HL-60/S4 treated with retinoic acid at 250 ng/mL for 4 days and 3 days (cell line): Measurements from ENCODE around the gene ABLIM2.

Experiments used
- in situ Hi-C: fragments of 300-500 bp; cut with MboI; formaldehyde crosslinking; loops from 2 replicates; pipeline ENCODE4 v1.7.0; 2022; ENCODE audit warnings: low sequenced_read_pairs

Gene ABLIM2

GRCh38 chr4:7990807-7991459 lies 167.7 kb downstream of the ABLIM2 start:
- in situ Hi-C loops: no loop called here

- in situ Hi-C loops: no loop called here
Measured at GRCh38 chr4:7989654-7990053, 169.0 kb downstream of the ABLIM2 start.

- in situ Hi-C loops: no loop called here
Measured at GRCh38 chr4:7988437-7988836, 170.2 kb downstream of the ABLIM2 start.

DNA sequence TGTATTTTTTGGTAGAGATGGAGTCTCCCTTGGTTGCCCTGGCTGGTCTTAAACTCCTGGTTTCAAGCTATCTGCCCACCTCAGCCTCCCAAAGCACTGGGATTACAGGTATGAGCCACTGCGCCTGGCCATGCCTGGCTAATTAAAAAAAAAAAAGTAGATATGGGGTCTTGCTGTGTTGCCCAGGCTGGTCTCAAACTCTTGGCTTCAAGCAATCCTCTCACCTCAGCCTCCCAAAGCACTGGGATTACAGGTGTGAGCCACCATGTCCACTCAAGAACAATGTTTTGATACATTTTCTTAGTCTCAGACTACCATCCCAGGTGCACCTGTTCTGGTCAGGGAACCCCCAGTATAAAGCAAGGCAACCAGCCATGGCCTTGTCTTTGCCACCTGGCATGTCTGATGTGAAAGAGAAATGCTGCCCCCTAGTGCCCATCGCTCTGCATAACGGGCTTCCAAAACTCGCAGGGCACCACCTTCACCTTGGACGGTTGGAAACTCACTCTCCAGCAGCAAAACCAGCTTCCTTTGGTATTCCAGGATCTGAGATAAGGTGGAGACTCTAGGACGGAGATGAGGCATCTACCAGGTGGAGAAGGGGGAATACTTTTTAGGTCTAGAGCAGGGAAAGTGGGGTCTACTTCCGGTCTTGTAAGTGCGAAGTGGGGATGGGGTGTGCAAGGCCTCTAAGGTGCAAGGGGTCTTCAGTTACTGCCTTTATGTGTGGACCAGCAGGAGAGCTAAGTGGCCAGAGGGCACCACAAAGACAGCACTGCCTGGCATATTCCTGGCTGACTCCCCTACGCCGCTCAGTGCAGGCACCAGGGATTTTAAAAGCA lies 171.2 kb downstream of the ABLIM2 start:
- in situ Hi-C loops: no loop called here

- in situ Hi-C loops: no loop called here
Measured at GRCh38 chr4:7985891-7986441, 172.6 kb downstream of the ABLIM2 start.

- in situ Hi-C loops: no loop called here
Measured at GRCh38 chr4:7985072-7985471, 173.5 kb downstream of the ABLIM2 start.

GRCh38 chr4:7984286-7984925 lies 174.2 kb downstream of the ABLIM2 start:
- in situ Hi-C loops: no loop called here

DNA sequence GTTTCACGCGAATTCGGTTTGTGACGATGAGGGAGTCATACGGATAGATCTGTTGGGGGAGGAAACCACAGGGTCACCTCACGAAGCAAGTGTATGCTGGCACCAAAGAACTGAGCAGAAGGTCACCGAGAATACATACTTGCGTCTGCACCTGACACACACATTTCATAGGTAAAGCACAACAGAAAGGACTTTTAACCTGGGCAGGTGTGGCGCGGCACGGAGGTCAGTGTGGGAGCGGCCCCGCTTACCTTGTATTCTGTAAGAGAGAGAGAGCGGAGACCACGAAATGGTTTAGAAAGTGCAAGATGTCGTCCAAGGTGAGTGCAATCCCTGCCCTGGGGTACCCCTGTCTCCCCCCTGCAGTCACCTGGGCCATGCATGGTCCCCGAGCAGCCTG lies 175.3 kb downstream of the ABLIM2 start:
- in situ Hi-C loops: no loop called here

- in situ Hi-C loops: no loop called here
Measured at GRCh38 chr4:7981738-7982394, 176.7 kb downstream of the ABLIM2 start.

GRCh38 chr4:7980036-7980435 lies 178.6 kb downstream of the ABLIM2 start:
- in situ Hi-C loops: no loop called here

- in situ Hi-C loops: no loop called here
Measured at GRCh38 chr4:7979652-7979968, 179.0 kb downstream of the ABLIM2 start.

DNA sequence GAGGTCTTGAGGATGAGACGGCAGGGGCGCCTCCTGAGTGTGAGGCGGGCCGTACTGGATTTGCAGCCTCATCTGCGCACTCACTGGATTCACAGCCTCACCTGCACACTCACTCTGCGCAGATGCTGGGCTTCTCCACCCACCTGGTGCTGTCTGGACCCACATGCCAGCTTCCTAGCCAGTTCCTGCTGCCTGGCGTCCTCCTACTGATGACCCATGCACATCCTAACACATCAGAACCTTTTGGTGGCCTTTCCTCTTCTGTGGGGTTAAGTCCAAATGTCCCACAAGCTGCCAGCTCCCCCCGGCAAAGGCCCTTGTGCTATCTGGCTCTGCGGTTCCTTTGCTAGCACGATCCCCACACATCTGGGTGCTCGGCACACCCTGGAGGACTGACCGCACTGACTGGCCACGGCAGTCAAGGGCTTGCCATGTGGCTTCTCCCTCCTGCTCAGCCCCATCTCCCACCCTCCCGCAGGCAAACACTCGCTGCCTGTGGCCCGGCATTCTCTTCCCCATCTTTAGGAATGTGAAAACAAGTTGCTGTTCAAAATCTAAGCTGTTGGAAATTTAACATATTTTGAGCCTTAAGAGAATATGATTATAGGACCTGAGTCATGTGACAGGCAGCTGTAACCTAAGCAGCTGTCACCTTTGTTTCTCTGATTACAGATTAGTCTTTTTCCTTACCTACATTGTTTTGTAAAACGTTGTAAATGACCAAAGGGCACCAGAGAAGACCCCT lies 179.5 kb downstream of the ABLIM2 start:
- in situ Hi-C loops: no loop called here

- in situ Hi-C loops: no loop called here
Measured at GRCh38 chr4:7978489-7978888, 180.1 kb downstream of the ABLIM2 start.

GRCh38 chr4:7976634-7977033 lies 182.0 kb downstream of the ABLIM2 start:
- in situ Hi-C loops: no loop called here

- in situ Hi-C loops: no loop called here
Measured at GRCh38 chr4:7976025-7976424, 182.6 kb downstream of the ABLIM2 start.

GRCh38 chr4:7974425-7974824 lies 184.2 kb downstream of the ABLIM2 start:
- in situ Hi-C loops: no loop called here

DNA sequence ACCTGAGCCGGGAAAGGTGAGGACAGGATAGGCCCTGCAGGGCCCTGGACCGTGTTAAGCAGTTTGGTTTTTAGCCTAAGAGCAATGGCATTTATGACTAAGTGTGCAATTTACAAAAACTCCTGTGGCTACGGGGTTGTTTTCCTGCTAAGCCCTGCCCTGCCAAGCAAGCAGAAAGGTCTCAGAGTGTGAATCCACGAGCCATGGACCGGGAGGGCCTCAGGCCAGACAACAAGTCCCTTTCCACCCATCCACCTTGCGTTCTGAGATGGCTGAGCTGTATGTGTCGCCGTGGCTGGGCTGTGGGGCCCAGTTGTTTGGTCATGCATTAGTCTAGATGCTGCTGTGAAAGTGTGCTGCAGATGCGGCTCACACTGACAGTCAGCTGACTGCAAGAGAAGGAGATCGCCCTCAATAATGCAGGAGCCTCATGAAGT lies 185.1 kb downstream of the ABLIM2 start:
- in situ Hi-C loops: no loop called here

- in situ Hi-C loops: no loop called here
Measured at GRCh38 chr4:7971881-7972500, 186.6 kb downstream of the ABLIM2 start.

- in situ Hi-C loops: no loop called here
Measured at GRCh38 chr4:7971159-7971631, 187.4 kb downstream of the ABLIM2 start.

- in situ Hi-C loops: no loop called here
Measured at GRCh38 chr4:7970361-7970946, 188.2 kb downstream of the ABLIM2 start.
